Spleen (tissue), 7 donors: ENCODE results near the gene LDB2.

Experiments used
- CTCF ChIP-seq, 11 experiments: fragments of 200-600 bp in 7 of 11; fragments of 450-650 bp in 4 of 11; sonication (generic) in 4 of 11; IDR thresholded peaks in 8 of 11; conservative IDR thresholded peaks in 3 of 11; 1 replicate in 7 of 11; 2 replicates in 4 of 11; pipeline versions ENCODE4 v1.4.0 to v1.8.0; 2016 to 2021; ENCODE audit warnings: antibody characterized with exemption in 11 of 11, inconsistent platforms in 4 of 11, mild to moderate bottlenecking in 1 of 11
- POLR2A ChIP-seq, 3 donors: fragments of 450-650 bp; IDR thresholded peaks; one replicate each; pipeline ENCODE4 v1.5.1; 2017; ENCODE audit warnings: antibody characterized with exemption in 3 of 3, mild to moderate bottlenecking in 1 of 3
- donor health status: DM: no; HTN: no; CAD: no; lungs with moderate emphysema.
- donor health status: DM: no; HTN: no; CAD: no.
- donor health status: DM: no; HTN: no; CAD: no.

- no peak for TF ChIP-seq CTCF (IDR thresholded peaks at IDR 0.05 in 8 of 11, conservative IDR thresholded peaks at IDR 0.05 in 3 of 11)
- no peak for TF ChIP-seq POLR2A (IDR thresholded peaks at IDR 0.05)
Measured at GRCh38 chr4:16464651-16465050, 433.8 kb downstream of the LDB2 start.
